ENCODE measurements around the gene KATNAL2. TPM values are rescaled to one million over a fixed set of nuclear protein-coding genes. Genes with fewer than 3 reads are reported as not detected.
A peak's percentile ranks its signal among the peaks of the same experiment; 100 is the strongest.

The KATNAL2 gene
- polyA plus RNA-seq, 3 donors: 0.35 to 0.36 TPM; not detected in 1

- no peaks in the 10 kb centered on the region for H3K36me3 ChIP-seq (replicated peaks in 1 of 2; ENCODE audit: control insufficient read depth in 1 of 2, insufficient read depth in 2 of 2, low read length in 2 of 2)
- no peaks in the 10 kb centered on the region for H3K9me3 ChIP-seq (replicated peaks in 1 of 2; ENCODE audit: control insufficient read depth in 1 of 2, insufficient read depth in 1 of 2, low read length in 2 of 2)
- no peaks in the 10 kb centered on the region for H3K4me1 ChIP-seq (ENCODE audit: control insufficient read depth in 1 of 2, insufficient read depth in 2 of 2, low read length in 2 of 2)
- H3K4me3 Mint-ChIP-seq: no peak overlapping the region
- H3K9ac ChIP-seq (ENCODE audit: insufficient read depth, low read length, poor library complexity, severe bottlenecking): no peak overlapping the region
- H3K4me1 Mint-ChIP-seq: peaks cover 2% of the 10 kb centered on the region
- no peaks in the 10 kb centered on the region for H4K20me1 ChIP-seq (ENCODE audit: insufficient read depth, low read length)
- no peak overlapping the region for H3K27ac ChIP-seq (ENCODE audit: low read depth in 1 of 2, low read length in 2 of 2)
- H3K79me2 ChIP-seq (ENCODE audit: insufficient read depth, low read length): peaks cover 18% of the 10 kb centered on the region
- no peak overlapping the region for H2AFZ ChIP-seq (ENCODE audit: insufficient read depth, low read depth, low read length, poor library complexity, severe bottlenecking)
- H3K36me3 Mint-ChIP-seq: peaks cover 22 to 33% of the 10 kb centered on the region in 2 donors
- no peak overlapping the region for H3K4me3 ChIP-seq (replicated peaks in 1 of 3; ENCODE audit: low read depth in 2 of 3, low read length in 3 of 3)
- intact Hi-C loops (cut with micrococcal nuclease): no loop called here
- no peak for TF ChIP-seq CTCF (IDR thresholded peaks at IDR 0.05)
- peaks cover 0 to 8% (median 3%) of the 10 kb centered on the region in 7 donors for H3K9me3 Mint-ChIP-seq
- no peak for DNase-seq
- no peak overlapping the region for H3K4me2 ChIP-seq (replicated peaks; ENCODE audit: extremely low read depth, low read length, poor library complexity, severe bottlenecking)
- H3K27me3 ChIP-seq (ENCODE audit: control insufficient read depth in 2 of 2, insufficient read depth in 2 of 2, low read length in 2 of 2): no peaks in the 10 kb centered on the region
- peaks cover 0 to 3% (median 1%) of the 10 kb centered on the region in 3 donors for H3K27me3 Mint-ChIP-seq (ENCODE audit: low read depth in 3 of 3)
- peak overlapping the region in 2 of 7 donors; percentile 7 to 66 for H3K27ac Mint-ChIP-seq
- no CpG with 5 or more reads among the region's 2 CpGs for WGBS (ENCODE audit: insufficient coverage)
Observed at GRCh38 chr18:46899274-46899948, 18.0 kb upstream of the KATNAL2 start.

- Histone ChIP-seq H3K4me3 (replicated peaks in 1 of 3; ENCODE audit: low read depth in 2 of 3, low read length in 3 of 3) (no peak overlapping the region), H4K20me1 (ENCODE audit: insufficient read depth, low read length) (no peaks in the 10 kb centered on the region), H3K9me3 (replicated peaks in 1 of 2; ENCODE audit: control insufficient read depth in 1 of 2, insufficient read depth in 1 of 2, low read length in 2 of 2) (no peaks in the 10 kb centered on the region), H2AFZ (ENCODE audit: insufficient read depth, low read depth, low read length, poor library complexity, severe bottlenecking) (no peak overlapping the region), H3K4me1 (ENCODE audit: control insufficient read depth in 1 of 2, insufficient read depth in 2 of 2, low read length in 2 of 2) (no peaks in the 10 kb centered on the region), H3K27ac (ENCODE audit: low read depth in 1 of 2, low read length in 2 of 2) (no peak overlapping the region), H3K36me3 (replicated peaks in 1 of 2; ENCODE audit: control insufficient read depth in 1 of 2, insufficient read depth in 2 of 2, low read length in 2 of 2) (no peaks in the 10 kb centered on the region), H3K4me2 (replicated peaks; ENCODE audit: extremely low read depth, low read length, poor library complexity, severe bottlenecking) (no peak overlapping the region), H3K79me2 (ENCODE audit: insufficient read depth, low read length) (peaks cover 37% of the 10 kb centered on the region), H3K9ac (ENCODE audit: insufficient read depth, low read length, poor library complexity, severe bottlenecking) (no peak overlapping the region), H3K27me3 (ENCODE audit: control insufficient read depth in 2 of 2, insufficient read depth in 2 of 2, low read length in 2 of 2) (no peaks in the 10 kb centered on the region)
- Mint-ChIP-seq H3K36me3 (peaks cover 21 to 44% of the 10 kb centered on the region in 2 donors), H3K9me3 (peaks cover 2 to 11% (median 3%) of the 10 kb centered on the region in 7 donors), H3K4me3 (no peak overlapping the region), H3K27me3 (ENCODE audit: low read depth in 3 of 3) (peaks cover 0 to 3% (median 1%) of the 10 kb centered on the region in 3 donors), H3K4me1 (no peaks in the 10 kb centered on the region), H3K27ac (no peak overlapping the region)
- no peak for TF ChIP-seq CTCF (IDR thresholded peaks at IDR 0.05)
- no peak for DNase-seq
- WGBS (ENCODE audit: insufficient coverage): 100% methylated on average over 2 of the region's 3 CpGs
- intact Hi-C loops (cut with micrococcal nuclease): no loop called here
Observed at GRCh38 chr18:46903406-46903805, 14.0 kb upstream of the KATNAL2 start.
